ENCODE data around the gene LCE1E.

The LCE1E gene

GRCh38 chr1:152783095-152783494 is 3.0 kb upstream of the LCE1E start:
- DNase-seq: no peak

DNA sequence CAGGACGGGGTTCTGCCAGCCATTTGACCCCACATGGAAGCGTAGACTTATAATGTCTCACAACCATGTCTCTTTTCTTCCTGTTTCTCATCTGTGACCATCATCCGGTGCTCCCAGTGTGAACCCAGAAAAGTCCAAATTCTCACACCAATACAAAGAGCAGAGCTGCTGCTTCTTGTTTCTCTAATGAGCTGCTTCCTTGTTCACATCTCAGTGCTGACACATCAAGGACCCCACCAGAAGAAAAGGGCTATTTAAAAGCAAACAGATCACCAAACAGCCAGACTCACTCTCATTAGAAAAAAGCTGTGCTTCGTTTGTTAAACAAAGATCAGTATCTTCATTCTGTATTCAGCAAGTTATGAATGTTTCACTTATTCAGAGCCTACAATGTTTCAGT is 9.6 kb downstream of the LCE1E start:
- no peak for DNase-seq

DNA sequence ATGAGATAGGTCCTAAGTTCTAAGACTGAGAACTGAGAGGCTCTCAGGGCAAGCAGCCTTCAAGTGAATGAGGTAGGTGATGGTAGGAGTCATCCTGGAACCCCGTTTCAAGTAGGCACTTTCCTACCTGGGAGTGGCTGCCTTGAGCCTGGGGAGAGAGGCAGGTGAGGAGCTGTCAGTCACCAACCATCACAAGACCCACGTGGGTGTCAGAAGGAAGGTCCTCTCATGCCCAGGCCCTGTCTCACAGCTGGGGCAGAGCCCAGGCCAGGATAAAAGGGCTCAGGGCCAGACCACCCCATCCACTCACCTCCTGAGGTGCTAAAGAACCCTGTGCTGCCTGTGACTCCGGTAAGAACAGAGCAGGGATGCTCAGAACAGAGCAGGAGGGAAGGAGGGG is 10.4 kb downstream of the LCE1E start, which contains the start of gene LCE1D:
TSS of gene LCE1D (plus strand) at position 301 of the 400 bp plus-strand sequence. CDS start 1,074 bp downstream, outside the sequence.
- no peak for DNase-seq

- no peak for DNase-seq
Observed at GRCh38 chr1:152801333-152801732, 15.3 kb downstream of the LCE1E start.

DNA sequence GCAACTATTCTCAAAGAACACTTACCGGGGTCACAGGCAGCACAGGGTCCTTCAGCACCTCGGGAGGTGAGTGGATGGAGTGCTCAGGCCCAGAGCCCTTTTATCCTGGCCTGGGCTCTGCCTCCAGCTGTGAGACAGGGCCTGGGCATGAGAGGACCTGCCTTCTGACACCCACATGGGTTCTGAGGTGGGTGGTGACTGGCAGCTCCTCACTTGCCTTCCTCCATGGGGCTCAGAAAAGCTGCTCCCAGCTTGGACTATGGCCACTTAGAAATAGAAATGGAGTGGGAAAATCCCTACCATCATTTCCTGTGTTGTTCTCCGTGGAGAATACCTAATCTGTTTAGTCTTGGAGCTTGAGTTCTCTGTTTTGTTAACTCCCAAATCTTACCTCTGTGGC is 20.5 kb downstream of the LCE1E start, which contains the start of gene LCE1C:
TSS of gene LCE1C (minus strand) at position 76 of the 400 bp plus-strand sequence. CDS start 1,173 bp downstream, outside the sequence.
- DNase-seq: no peak

GRCh38 chr1:152811050-152811449 is 25.0 kb downstream of the LCE1E start:
- DNase-seq: no peak

GRCh38 chr1:152811671-152812070 is 25.6 kb downstream of the LCE1E start, which contains the start of gene LCE1B:
LCE1B (plus strand) TSS chr1:152811971; CDS start chr1:152812447, 476 bp downstream.
- DNase-seq: no peak

DNA sequence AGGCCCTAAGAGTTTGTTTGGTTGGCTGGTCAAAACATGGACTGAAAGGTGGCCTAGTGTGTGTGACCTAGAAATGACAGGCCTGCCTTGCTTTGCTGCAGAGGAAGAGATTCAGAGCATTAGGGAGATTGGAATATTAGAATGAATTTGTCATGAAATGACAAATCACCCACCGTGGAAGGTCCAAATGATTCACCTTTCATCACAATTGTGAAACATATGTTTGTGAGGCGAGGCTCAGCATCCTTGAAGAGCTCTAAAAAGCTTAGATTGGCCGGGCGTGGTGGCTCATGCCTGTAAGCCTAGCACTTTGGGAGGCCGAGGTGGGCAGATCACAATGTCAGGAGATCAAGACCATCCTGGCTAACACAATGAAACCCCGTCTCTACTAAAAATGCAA is 31.3 kb downstream of the LCE1E start:
- no peak for DNase-seq

DNA sequence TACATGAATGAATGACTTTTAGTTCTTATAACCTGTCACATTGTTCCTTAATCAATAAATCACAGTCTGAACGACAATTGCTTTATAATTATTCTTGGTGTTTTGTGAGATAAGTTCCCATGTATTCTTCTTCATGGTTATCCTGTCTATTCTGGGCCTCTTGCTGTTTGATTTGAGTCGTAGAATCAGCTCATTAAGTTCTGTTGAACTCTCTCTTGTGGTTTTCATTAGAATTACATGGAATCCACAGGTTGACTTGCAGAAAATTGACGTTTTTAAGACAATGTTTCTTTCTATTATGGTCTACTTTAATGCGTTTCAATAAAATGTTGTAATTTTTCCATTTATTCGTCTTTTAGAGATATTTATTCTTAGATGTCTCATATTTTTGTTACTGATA is 37.2 kb downstream of the LCE1E start:
- DNase-seq: no peak

- DNase-seq: no peak
Observed at GRCh38 chr1:152824964-152825363, 38.9 kb downstream of the LCE1E start.

DNA sequence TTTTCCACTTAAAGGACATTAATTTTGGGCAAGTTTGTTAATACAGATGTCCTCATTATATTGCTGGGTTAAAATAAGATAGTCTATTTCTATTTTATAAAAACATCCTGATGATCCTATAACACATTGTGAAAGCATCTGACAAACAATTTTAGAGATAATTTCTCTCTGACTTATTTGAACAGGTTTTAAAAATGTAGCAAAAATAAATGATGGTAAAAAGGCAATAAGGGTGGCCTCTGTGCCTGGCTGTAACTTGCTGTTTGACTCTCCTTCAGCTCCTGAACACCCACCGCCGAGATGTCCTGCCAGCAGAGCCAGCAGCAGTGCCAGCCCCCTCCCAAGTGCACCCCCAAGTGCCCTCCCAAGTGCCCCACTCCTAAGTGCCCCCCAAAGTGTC is 41.1 kb downstream of the LCE1E start, which contains the start of gene LCE1A:
TSS of gene LCE1A (plus strand) at position 301 of the 400 bp plus-strand sequence. CDS start at position 301, 0 bp downstream.
- DNase-seq: no peak

GRCh38 chr1:152836870-152837269 is 50.8 kb downstream of the LCE1E start:
- DNase-seq: no peak

Data from activated T-cell treated with anti-CD3 and anti-CD28 coated beads, Interleukin-2, amount 50 U/mL, for 48 hours (primary cell).